ENCODE data around the gene RTTN. TPM values are rescaled to one million over a fixed set of nuclear protein-coding genes. Genes with fewer than 3 reads are reported as not detected.

Gene RTTN
- polyA plus RNA-seq, 2 of the 4 experiments (the other 2 are of a cell fraction): 8.4 to 24.6 TPM

DNA sequence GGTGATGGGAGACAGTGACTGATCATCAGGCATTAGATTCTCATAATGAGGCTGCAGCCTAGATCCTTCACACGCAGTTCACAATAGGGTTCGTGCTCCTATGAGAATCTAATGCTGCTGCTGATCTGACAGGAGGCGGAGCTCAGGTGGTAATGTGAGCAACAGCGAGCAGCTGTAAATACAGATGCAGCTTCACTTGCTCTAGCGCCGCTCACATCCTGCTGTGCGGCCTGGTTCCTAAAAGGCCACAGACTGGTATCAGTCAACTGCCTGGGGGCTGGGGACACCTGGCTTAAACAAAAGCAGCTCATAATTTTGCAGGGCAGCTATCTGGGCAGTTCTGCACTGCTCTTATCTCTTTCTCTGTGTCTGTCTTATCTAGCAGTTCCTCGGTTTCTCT lies 237.4 kb downstream of the RTTN start:
- no peak for FAIRE-seq
- CTCF ChIA-PET: no interaction called here
- TF ChIP-seq RFX5 (IDR thresholded peaks at IDR 0.05) (no peak), TP53 (CRISPR knock-in tag; IDR thresholded peaks at IDR 0.05) (no peak)

DNA sequence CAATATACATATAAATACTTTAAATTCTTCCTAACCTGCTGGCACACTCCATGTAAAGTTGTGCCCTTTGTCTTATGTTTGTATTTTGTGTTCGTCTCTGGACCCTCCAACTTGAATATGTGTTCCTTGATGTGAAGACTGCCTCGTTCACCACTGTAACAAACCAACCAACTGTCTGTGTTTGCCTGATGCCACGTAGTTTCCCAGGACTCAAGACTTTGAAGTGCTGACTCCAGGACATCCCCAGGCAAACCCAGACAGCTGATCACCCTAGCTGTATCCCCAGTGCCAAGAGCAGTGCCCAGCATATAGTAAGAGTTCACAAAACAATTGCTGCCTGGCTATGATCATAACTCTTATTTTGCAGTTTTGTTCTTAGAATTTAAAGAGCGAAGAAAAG lies 242.3 kb downstream of the RTTN start:
- H3K4me2 ChIP-seq: no peak overlapping the region
- ChIA-PET CTCF (no interaction called here), POLR2A (no interaction called here)
- H3K4me1 ChIP-seq: no peaks in the 10 kb centered on the region
- no peak for DNase-seq (ENCODE audit: low read depth in 1 of 2, low spot score in 1 of 2)
- whole genome bisulfite sequencing (ENCODE audit: missing lambda C conversion rate): 80% methylated on average over 4 of the region's 4 CpGs
- H3K27ac ChIP-seq: no peak overlapping the region
- no peaks in the 10 kb centered on the region for H3K9me3 ChIP-seq
- H3K4me3 ChIP-seq: no peak overlapping the region
- no peak for ATAC-seq
- no peak for FAIRE-seq
- TF ChIP-seq CEBPB (IDR thresholded peaks at IDR 0.05) (no peak), CHD4 (IDR thresholded peaks at IDR 0.05; ENCODE audit: borderline replicate concordance) (no peak), CHD2 (IDR thresholded peaks at IDR 0.05; ENCODE audit: low read length, partially characterized antibody) (no peak), SREBF2 (IDR thresholded peaks at IDR 0.05) (no peak), NFE2L2 (conservative IDR thresholded peaks at IDR 0.05; ENCODE audit: low read length) (no peak), POLR2AphosphoS2 (conservative IDR thresholded peaks at IDR 0.05; ENCODE audit: low read length) (no peak), MAZ (IDR thresholded peaks at IDR 0.05; ENCODE audit: borderline replicate concordance, low read depth, low read length) (no peak), ZFP36 (IDR thresholded peaks at IDR 0.05; ENCODE audit: borderline replicate concordance, partially characterized antibody) (no peak), PHF8 (IDR thresholded peaks at IDR 0.05; ENCODE audit: borderline replicate concordance, low read depth) (no peak), ZC3H11A (IDR thresholded peaks at IDR 0.05) (no peak), RNF2 (IDR thresholded peaks at IDR 0.05; ENCODE audit: borderline replicate concordance, low read depth) (no peak), GATA3 (IDR thresholded peaks at IDR 0.05; ENCODE audit: borderline replicate concordance) (no peak), CBX2 (IDR thresholded peaks at IDR 0.05; ENCODE audit: borderline replicate concordance, low read depth) (no peak)
- TF ChIP-seq, protein P1, sequence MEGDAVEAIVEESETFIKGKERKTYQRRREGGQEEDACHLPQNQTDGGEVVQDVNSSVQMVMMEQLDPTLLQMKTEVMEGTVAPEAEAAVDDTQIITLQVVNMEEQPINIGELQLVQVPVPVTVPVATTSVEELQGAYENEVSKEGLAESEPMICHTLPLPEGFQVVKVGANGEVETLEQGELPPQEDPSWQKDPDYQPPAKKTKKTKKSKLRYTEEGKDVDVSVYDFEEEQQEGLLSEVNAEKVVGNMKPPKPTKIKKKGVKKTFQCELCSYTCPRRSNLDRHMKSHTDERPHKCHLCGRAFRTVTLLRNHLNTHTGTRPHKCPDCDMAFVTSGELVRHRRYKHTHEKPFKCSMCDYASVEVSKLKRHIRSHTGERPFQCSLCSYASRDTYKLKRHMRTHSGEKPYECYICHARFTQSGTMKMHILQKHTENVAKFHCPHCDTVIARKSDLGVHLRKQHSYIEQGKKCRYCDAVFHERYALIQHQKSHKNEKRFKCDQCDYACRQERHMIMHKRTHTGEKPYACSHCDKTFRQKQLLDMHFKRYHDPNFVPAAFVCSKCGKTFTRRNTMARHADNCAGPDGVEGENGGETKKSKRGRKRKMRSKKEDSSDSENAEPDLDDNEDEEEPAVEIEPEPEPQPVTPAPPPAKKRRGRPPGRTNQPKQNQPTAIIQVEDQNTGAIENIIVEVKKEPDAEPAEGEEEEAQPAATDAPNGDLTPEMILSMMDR (IDR thresholded peaks at IDR 0.05): no peak
- TF ChIP-seq, protein P2, sequence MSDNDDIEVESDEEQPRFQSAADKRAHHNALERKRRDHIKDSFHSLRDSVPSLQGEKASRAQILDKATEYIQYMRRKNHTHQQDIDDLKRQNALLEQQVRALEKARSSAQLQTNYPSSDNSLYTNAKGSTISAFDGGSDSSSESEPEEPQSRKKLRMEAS (IDR thresholded peaks at IDR 0.05): no peak
- TF ChIP-seq, protein P3, sequence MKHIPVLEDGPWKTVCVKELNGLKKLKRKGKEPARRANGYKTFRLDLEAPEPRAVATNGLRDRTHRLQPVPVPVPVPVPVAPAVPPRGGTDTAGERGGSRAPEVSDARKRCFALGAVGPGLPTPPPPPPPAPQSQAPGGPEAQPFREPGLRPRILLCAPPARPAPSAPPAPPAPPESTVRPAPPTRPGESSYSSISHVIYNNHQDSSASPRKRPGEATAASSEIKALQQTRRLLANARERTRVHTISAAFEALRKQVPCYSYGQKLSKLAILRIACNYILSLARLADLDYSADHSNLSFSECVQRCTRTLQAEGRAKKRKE (CRISPR knock-in tag; IDR thresholded peaks at IDR 0.05; ENCODE audit: low read depth): no peak

More for the DNA sequence above, 237.4 kb downstream of the RTTN start:
- H3K27ac ChIP-seq: no peak overlapping the region
- 0 out of 3 replicates have a peak, but pooled peaks cover 4% of the 10 kb centered on the region for H3K9me3 ChIP-seq
- POLR2A ChIA-PET: no interaction called here
- 79% methylated on average over 8 of the region's 8 CpGs for whole genome bisulfite sequencing (ENCODE audit: missing lambda C conversion rate)
- DNase-seq (ENCODE audit: low read depth in 1 of 2, low spot score in 1 of 2) (no peak), ATAC-seq (no peak)
- H3K4me2 ChIP-seq: no peak overlapping the region
- H3K4me1 ChIP-seq: no peaks in the 10 kb centered on the region
- no peak overlapping the region for H3K4me3 ChIP-seq

DNA sequence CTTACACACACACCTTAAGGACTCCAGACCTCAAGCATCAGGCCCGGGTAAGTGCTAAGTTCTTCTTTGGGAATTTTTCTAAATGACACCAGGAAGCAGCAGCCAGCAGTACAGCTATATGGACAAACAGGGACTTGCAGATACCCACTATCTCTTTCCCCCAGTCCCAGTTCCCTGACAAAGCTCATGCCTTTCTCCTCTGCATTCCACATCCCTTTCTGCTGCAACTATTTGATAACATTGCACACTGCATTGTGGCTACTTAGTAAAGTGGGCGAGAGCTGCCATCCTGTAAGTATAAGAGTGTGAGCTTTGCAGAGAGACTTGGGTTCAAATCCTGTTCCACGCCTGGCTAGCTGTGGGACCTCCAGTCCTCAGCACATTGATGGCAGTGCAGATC lies 243.8 kb downstream of the RTTN start:
- no peak overlapping the region for H3K4me3 ChIP-seq
- DNase-seq (ENCODE audit: low read depth in 1 of 2, low spot score in 1 of 2) (no peak), ATAC-seq (no peak), FAIRE-seq (no peak)
- ChIA-PET POLR2A (no interaction called here), CTCF (interaction anchor here (0.5 to 1.2 kb wide), 3 partner anchors 9 to 1111 kb away, joined by 3 read pairs; no protein-coding TSS in a partner anchor)
- WGBS (ENCODE audit: missing lambda C conversion rate): 89% methylated on average over 2 of the region's 3 CpGs
- H3K9me3 ChIP-seq: no peaks in the 10 kb centered on the region
- no peaks in the 10 kb centered on the region for H3K4me1 ChIP-seq
- no peak overlapping the region for H3K4me2 ChIP-seq
- no peak overlapping the region for H3K27ac ChIP-seq
- TF ChIP-seq RAD21 (conservative IDR thresholded peaks at IDR 0.05 in 1 of 2, IDR thresholded peaks at IDR 0.05 in 1 of 2) (no peak), FOXS1 (CRISPR knock-in tag; IDR thresholded peaks at IDR 0.05) (no peak), EHF (CRISPR knock-in tag; IDR thresholded peaks at IDR 0.05) (no peak), MYC (IDR thresholded peaks at IDR 0.05; ENCODE audit: borderline replicate concordance, low read length) (no peak), PHF8 (IDR thresholded peaks at IDR 0.05; ENCODE audit: borderline replicate concordance, low read depth) (no peak), MAFK (IDR thresholded peaks at IDR 0.05; ENCODE audit: partially characterized antibody) (no peak), CHD4 (IDR thresholded peaks at IDR 0.05; ENCODE audit: borderline replicate concordance) (no peak), RNF2 (IDR thresholded peaks at IDR 0.05; ENCODE audit: borderline replicate concordance, low read depth) (no peak), JUNB (IDR thresholded peaks at IDR 0.05) (no peak), CEBPB (IDR thresholded peaks at IDR 0.05) (no peak), ZC3H11A (IDR thresholded peaks at IDR 0.05) (no peak), NPAS2 (CRISPR knock-in tag; IDR thresholded peaks at IDR 0.05; ENCODE audit: borderline replicate concordance) (no peak), ZSCAN20 (CRISPR knock-in tag; IDR thresholded peaks at IDR 0.05) (no peak), FOSB (CRISPR knock-in tag; IDR thresholded peaks at IDR 0.05) (no peak)
- TF ChIP-seq, protein P4, sequence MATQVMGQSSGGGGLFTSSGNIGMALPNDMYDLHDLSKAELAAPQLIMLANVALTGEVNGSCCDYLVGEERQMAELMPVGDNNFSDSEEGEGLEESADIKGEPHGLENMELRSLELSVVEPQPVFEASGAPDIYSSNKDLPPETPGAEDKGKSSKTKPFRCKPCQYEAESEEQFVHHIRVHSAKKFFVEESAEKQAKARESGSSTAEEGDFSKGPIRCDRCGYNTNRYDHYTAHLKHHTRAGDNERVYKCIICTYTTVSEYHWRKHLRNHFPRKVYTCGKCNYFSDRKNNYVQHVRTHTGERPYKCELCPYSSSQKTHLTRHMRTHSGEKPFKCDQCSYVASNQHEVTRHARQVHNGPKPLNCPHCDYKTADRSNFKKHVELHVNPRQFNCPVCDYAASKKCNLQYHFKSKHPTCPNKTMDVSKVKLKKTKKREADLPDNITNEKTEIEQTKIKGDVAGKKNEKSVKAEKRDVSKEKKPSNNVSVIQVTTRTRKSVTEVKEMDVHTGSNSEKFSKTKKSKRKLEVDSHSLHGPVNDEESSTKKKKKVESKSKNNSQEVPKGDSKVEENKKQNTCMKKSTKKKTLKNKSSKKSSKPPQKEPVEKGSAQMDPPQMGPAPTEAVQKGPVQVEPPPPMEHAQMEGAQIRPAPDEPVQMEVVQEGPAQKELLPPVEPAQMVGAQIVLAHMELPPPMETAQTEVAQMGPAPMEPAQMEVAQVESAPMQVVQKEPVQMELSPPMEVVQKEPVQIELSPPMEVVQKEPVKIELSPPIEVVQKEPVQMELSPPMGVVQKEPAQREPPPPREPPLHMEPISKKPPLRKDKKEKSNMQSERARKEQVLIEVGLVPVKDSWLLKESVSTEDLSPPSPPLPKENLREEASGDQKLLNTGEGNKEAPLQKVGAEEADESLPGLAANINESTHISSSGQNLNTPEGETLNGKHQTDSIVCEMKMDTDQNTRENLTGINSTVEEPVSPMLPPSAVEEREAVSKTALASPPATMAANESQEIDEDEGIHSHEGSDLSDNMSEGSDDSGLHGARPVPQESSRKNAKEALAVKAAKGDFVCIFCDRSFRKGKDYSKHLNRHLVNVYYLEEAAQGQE (IDR thresholded peaks at IDR 0.05): no peak
- TF ChIP-seq, protein P5, sequence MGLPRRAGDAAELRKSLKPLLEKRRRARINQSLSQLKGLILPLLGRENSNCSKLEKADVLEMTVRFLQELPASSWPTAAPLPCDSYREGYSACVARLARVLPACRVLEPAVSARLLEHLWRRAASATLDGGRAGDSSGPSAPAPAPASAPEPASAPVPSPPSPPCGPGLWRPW (IDR thresholded peaks at IDR 0.05): no peak

Measured in A549 (cell line).